OCI-LY3 (cell line): ENCODE results near the gene ARID2.

Experiments
- EZH2phosphoT487 ChIP-seq: fragments of 200-600 bp; shearing (Covaris generic); IDR thresholded peaks from 2 replicates; pipeline ENCODE4 v1.6.1; 2018; ENCODE audit warnings: antibody characterized with exemption, mixed run types, low read depth
- TF ChIP-seq, protein P1 (sequence below): fragments of 200-600, 300-600 bp; sonication (generic); IDR thresholded peaks from 2 replicates; pipeline ENCODE4 v1.5.1; 2014; ENCODE audit warnings: antibody characterized with exemption, low read length, low read depth

DNA sequence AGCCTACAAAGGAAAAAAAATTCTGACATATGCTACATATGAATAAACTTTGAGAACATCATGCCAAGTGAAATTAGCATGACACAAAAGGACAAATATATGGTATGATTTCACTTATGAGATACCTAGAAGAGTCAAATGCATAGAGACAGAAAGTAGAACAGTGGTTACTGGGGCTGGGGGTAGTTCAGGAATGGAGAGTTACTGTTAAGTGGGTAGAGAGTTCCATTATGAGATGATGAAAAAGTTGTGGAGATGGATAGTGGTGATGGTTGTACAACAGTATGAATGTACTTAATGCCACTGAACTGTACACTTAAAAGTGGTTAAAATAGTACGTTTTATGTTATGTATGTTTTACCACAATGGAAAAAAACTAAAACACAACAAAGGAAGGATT lies 168.6 kb downstream of the ARID2 start:
- TF ChIP-seq, protein P1, sequence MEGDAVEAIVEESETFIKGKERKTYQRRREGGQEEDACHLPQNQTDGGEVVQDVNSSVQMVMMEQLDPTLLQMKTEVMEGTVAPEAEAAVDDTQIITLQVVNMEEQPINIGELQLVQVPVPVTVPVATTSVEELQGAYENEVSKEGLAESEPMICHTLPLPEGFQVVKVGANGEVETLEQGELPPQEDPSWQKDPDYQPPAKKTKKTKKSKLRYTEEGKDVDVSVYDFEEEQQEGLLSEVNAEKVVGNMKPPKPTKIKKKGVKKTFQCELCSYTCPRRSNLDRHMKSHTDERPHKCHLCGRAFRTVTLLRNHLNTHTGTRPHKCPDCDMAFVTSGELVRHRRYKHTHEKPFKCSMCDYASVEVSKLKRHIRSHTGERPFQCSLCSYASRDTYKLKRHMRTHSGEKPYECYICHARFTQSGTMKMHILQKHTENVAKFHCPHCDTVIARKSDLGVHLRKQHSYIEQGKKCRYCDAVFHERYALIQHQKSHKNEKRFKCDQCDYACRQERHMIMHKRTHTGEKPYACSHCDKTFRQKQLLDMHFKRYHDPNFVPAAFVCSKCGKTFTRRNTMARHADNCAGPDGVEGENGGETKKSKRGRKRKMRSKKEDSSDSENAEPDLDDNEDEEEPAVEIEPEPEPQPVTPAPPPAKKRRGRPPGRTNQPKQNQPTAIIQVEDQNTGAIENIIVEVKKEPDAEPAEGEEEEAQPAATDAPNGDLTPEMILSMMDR, result no peak
- TF ChIP-seq EZH2phosphoT487, result no peak
